IPS-18c (cell line): ENCODE results near the gene CD40.
A peak's percentile ranks its signal among the peaks of the same experiment; 100 is the strongest.

Experiments
- H3K4me3 ChIP-seq: 2 replicates; pipeline ENCODE4 v1.7.0; 2013; ENCODE audit warnings: low read depth, mild to moderate bottlenecking, low read length, moderate library complexity; ENCODE audit not compliant: insufficient read depth
- H3K9me3 ChIP-seq: one replicate; pipeline ENCODE4 v1.6.1; 2013; ENCODE audit warnings: mild to moderate bottlenecking, low read length, moderate library complexity; ENCODE audit not compliant: control insufficient read depth, insufficient read depth

CD40 gene

GRCh38 chr20:46117704-46118467 is at the start of gene CD40:
TSS of gene CD40 (plus strand) at chr20:46118314. CDS start at chr20:46118344, 30 bp downstream.
- Histone ChIP-seq H3K4me3 (peak within 1 kb of the TSS; percentile 36; the same call in 1 of the 2 replicates), H3K9me3 (no peaks in the 10 kb centered on the region)

DNA sequence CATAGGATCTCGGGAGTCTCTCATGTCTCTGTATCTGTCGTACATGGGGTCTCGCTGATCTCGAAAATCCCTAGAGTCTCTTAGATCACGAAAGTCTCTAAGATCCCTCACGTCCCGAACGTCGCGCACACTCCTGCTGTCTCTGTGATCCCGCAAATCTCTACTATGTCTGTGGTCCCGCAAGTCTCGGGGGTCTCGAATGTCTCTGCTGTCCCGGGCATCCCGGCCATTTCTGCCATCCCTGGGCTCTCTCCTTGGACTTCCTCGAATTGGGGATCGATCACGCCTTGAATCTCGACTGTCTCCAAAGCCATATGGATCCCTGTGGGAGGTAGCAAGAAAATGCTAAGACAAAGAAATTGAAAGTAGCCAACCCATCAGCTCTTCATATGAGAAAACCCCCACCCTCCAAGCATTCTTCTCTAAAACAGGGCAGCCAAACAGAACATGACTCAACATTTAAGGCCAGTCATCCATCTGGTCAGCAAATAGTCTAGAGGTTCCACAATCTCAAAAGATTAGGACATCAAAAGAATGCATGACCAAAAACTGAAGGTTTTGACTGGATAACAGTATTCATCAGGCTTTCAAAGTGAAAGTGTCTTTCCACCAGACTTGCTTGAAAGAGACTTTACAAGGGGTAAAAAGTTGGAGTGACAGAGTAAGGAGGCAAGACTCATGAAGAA is 47.8 kb upstream of the CD40 start:
- no peak overlapping the region for H3K4me3 ChIP-seq
- H3K9me3 ChIP-seq: no peaks in the 10 kb centered on the region

- H3K4me3 ChIP-seq: no peak overlapping the region
- no peaks in the 10 kb centered on the region for H3K9me3 ChIP-seq
Observed at GRCh38 chr20:46071573-46071972, 46.5 kb upstream of the CD40 start.

GRCh38 chr20:46073024-46073423 is 45.1 kb upstream of the CD40 start:
- Histone ChIP-seq H3K9me3 (no peaks in the 10 kb centered on the region), H3K4me3 (no peak overlapping the region)

DNA sequence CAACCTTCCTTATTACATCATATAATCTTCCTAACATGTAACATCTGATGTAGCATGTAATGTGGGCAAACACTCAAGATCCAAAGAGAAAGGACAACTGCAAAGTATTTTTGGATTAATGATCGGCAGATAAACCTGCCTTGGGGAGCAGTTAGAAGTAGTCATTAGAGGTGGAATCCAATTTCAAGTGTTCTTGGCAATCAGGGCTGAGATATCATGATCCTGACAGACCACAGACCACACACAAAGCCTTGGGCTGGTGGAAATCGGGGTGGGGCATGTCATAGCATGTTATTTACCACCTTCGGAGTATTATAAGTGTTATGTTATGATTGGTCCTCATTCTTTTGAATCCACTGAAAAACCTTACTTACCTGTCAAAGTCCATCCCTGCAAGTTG is 44.7 kb upstream of the CD40 start:
- Histone ChIP-seq H3K9me3 (no peaks in the 10 kb centered on the region), H3K4me3 (no peak overlapping the region)

DNA sequence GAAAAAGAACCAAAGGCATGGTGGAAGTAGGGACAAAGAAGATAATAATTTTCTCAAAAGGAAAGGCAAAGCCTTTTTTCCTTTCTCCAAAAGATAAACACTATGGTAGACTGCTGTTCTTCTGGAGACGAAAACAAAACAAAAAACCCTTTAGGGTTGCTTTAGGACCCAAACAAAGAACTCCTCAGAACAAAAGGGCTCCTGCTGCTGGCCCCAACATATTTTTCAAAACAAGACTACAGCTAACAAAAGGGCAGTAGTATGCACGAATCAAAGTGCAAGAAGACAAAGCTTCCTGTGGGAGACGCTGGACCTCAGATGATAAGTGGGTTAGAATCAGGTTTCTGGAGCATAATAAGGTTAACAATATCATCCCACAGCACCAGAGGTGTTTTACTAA is 44.1 kb upstream of the CD40 start:
- Histone ChIP-seq H3K9me3 (no peaks in the 10 kb centered on the region), H3K4me3 (no peak overlapping the region)

- H3K4me3 ChIP-seq: no peak overlapping the region
- no peaks in the 10 kb centered on the region for H3K9me3 ChIP-seq
Observed at GRCh38 chr20:46076806-46077205, 41.3 kb upstream of the CD40 start.

GRCh38 chr20:46077642-46078305 is 40.3 kb upstream of the CD40 start:
- H3K9me3 ChIP-seq: no peaks in the 10 kb centered on the region
- no peak overlapping the region for H3K4me3 ChIP-seq

DNA sequence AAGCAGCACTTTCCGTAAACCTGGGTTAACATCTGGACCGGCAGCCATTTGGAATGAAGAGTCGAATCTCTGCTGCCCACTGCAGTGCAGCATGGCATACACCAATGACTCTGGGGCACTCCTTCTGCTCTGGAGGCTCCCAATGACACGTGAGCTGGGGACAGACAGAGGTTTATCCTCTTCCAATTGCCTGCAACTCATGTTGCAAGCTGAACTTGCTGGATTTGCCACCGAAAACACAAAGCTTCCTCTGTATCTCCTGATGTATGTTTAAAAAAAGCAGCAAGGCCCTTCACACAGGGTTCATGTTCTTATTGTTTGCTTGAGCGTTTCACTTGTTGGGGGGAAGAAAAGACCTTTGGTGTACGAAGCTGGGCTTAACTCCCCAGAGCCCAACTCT is 39.2 kb upstream of the CD40 start:
- Histone ChIP-seq H3K9me3 (no peaks in the 10 kb centered on the region), H3K4me3 (no peak overlapping the region)

DNA sequence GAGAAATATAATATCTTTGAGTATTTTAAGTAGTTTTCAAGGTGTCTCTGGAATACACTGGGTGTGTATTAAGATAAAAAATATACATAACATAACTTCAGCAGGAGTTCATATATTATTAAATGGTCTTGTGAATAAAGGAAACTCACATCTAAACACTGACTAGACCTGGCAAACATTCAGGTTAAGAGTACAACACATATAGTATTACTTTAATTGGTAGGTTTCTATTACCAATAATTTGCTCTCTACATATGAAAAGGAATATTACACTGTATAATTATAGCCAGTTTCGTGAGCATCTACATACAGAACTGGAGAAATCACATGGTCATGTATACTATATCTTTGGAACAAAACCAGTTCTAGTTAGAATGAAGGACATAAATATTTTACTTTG is 37.0 kb upstream of the CD40 start:
- no peak overlapping the region for H3K4me3 ChIP-seq
- no peaks in the 10 kb centered on the region for H3K9me3 ChIP-seq

GRCh38 chr20:46083101-46083500 is 35.0 kb upstream of the CD40 start:
- no peaks in the 10 kb centered on the region for H3K9me3 ChIP-seq
- H3K4me3 ChIP-seq: no peak overlapping the region

DNA sequence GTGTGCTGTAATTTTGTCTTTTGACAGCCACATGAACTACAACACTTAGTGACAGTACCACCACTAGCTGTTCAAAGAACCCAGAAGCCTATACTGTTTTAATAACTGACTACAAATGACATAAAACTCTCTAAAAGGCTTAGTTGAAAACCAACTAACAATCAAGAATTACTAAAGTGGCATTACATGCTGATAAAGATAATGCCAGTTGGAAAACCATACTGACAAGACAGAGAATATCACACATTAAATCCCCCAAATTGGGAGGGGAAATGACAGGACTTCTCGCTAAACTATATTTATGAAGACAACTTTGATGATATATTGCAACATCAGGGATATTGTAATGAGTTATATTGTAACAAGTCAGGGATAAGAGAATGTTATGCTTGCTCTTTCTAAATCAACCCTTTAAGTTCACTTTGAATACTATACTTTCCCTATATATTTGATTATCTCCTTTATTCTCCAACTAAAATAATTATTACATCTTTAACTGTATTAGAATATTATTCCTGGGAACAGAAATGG is 34.5 kb upstream of the CD40 start:
- Histone ChIP-seq H3K4me3 (no peak overlapping the region), H3K9me3 (no peaks in the 10 kb centered on the region)

DNA sequence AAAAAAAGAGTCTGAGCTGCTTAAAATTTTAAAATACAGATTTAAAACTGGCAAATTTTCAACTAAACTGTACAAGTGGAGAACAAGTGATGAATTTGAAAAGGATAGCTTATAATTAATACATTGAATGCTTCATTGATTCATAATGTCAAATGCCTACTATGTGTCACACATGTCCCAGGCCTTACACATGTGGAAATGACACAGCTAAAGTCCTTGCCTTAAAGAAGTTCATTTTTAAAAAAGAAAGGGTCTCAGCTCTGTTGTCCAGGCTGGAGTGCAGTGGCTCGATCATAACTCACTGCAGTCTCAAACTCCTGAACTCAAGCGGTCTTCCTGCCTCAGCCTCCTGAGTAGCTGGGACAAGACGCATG is 33.3 kb upstream of the CD40 start:
- no peaks in the 10 kb centered on the region for H3K9me3 ChIP-seq
- no peak overlapping the region for H3K4me3 ChIP-seq

- Histone ChIP-seq H3K4me3 (no peak overlapping the region), H3K9me3 (no peaks in the 10 kb centered on the region)
Observed at GRCh38 chr20:46085179-46085851, 32.8 kb upstream of the CD40 start.

GRCh38 chr20:46087161-46087560 is 31.0 kb upstream of the CD40 start:
- Histone ChIP-seq H3K4me3 (no peak overlapping the region), H3K9me3 (no peaks in the 10 kb centered on the region)

DNA sequence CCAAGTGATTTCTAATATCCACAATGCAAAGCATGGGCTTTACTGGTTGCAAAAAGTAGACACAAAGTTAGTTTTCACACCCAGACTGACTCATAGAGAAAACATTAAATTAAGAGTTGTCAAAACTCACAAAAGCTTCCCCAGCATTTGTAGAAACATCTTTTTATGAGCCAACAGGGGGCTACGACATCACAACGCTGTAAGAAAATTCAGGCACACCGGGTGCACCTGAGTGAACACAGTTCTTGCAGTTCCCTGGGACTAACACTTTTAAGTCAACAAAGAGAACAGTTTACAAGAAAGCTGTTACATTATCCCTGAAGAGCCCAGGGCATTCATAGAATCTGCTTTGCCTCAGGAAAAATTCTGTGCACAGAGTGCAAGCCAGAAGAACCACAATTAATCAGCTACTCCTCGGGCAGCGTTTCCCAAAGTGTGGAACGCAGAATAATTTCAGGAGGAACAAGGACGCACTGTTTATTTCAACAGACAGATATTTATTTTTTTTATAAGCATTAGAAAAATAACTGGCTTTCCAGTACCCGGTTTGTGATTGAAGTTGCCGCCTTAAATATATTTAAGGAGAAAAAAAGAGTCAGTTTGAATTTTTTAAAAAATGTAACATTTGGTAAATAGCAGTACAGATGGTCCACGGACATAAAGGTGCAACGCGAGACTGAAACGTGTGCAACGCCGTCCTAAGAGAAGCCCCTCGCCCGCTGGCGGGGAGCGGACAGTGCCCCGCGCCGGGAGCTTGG is 29.5 kb upstream of the CD40 start:
- H3K9me3 ChIP-seq: no peaks in the 10 kb centered on the region

GRCh38 chr20:46089167-46089416 is 29.0 kb upstream of the CD40 start:
- H3K9me3 ChIP-seq: no peaks in the 10 kb centered on the region
- peak overlapping the region; percentile 93 for H3K4me3 ChIP-seq

More for the DNA sequence above, 29.5 kb upstream of the CD40 start:
- H3K4me3 ChIP-seq: peak overlapping the region; percentile 93
